ENCODE data around the gene PAFAH1B2.

The PAFAH1B2 gene

DNA sequence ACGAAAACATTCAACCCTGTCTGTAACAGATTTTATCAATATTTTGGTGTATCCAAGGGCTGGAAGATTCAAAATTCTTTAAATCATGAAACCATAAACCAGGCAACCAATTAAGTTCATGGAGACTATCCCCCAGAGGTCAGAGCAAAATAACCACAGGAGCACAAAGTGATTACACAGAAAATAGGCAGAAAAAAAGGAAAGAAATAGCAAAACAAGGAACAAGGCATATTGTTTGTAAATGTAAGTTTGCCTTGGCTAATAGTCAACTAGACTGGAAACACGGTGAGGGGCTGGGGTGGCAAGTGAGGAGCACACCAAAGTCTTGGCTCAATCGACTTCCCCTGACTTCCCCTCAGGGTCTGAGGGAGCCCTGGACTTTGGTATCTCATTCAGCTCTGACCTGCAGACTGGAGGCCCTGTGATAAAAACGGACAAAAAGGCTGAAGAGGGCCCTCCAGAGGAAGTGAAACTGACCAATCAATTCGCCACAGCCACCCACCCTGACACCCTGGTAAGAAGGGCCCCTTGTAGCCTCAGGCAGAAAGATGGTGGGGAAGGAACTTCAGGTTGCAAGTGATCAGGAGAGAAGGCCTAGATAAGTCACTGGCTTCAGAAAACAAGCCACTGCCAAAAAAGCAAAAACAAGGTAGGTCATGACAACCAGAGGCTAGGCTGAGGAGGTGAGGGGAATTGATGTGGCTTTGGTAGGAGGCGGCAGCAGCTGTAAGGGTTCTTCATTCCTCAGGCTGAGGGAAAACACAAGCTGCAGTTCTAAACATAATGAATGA is 47.7 kb upstream of the PAFAH1B2 start:
- no peak overlapping the region for H2AFZ ChIP-seq (ENCODE audit: low read length)
- DNase-seq (ENCODE audit: low spot score): no peak
- H4K91ac ChIP-seq (ENCODE audit: low read depth, low read length, poor library complexity): no peak overlapping the region
- H2BK5ac ChIP-seq (ENCODE audit: low read length): no peak overlapping the region
- H3K23ac ChIP-seq (ENCODE audit: low read depth, low read length, poor library complexity): no peak overlapping the region
- H3K9ac ChIP-seq (ENCODE audit: low read depth, low read length, poor library complexity): no peak overlapping the region
- H3K4me3 ChIP-seq (ENCODE audit: low read length in 2 of 2): peak overlapping the region; percentile 33 to 84
- H3K27me3 ChIP-seq (ENCODE audit: control insufficient read depth in 3 of 3, insufficient read depth in 3 of 3, low read depth in 1 of 3, low read length in 3 of 3): no peaks in the 10 kb centered on the region
- no peak overlapping the region for H4K8ac ChIP-seq (ENCODE audit: low read depth, low read length)
- H3K18ac ChIP-seq (ENCODE audit: low read length): no peak overlapping the region
- peaks cover 0 to 3% of the 10 kb centered on the region in 2 donors for H3K36me3 ChIP-seq (replicated peaks in 1 of 2; ENCODE audit: control insufficient read depth in 2 of 2, insufficient read depth in 2 of 2, low read length in 2 of 2)
- H2BK12ac ChIP-seq (ENCODE audit: low read length): no peak overlapping the region
- H3K27ac ChIP-seq (replicated peaks; ENCODE audit: low read length): no peak overlapping the region
- H3K4ac ChIP-seq (ENCODE audit: low read length): no peak overlapping the region
- no peak overlapping the region for H3K14ac ChIP-seq (ENCODE audit: low read length)
- H3K4me2 ChIP-seq (ENCODE audit: insufficient read depth, low read length, poor library complexity, severe bottlenecking): peak overlapping the region; percentile 67
- H3K9me3 ChIP-seq (replicated peaks in 1 of 2; ENCODE audit: control insufficient read depth in 2 of 2, insufficient read depth in 1 of 2, low read depth in 1 of 2, low read length in 2 of 2): peaks cover 0 to 2% of the 10 kb centered on the region in 2 donors
- no peak overlapping the region for H2BK15ac ChIP-seq (ENCODE audit: low read length)
- peaks cover 6% of the 10 kb centered on the region for H3K79me1 ChIP-seq (ENCODE audit: low read depth, low read length)
- no peak overlapping the region for H2AK5ac ChIP-seq (ENCODE audit: low read depth, low read length)
- WGBS, 2 donors (ENCODE audit: extremely low coverage in 2 of 2, insufficient read length in 2 of 2, insufficient replicate concordance in 1 of 2): no CpG with 5 or more reads among the region's 6 CpGs
- H2BK120ac ChIP-seq (ENCODE audit: low read depth, low read length): no peak overlapping the region
- H3K4me1 ChIP-seq (ENCODE audit: control insufficient read depth in 2 of 2, insufficient read depth in 1 of 2, low read depth in 1 of 2, low read length in 2 of 2): peaks cover 22 to 41% of the 10 kb centered on the region in 2 donors

DNA sequence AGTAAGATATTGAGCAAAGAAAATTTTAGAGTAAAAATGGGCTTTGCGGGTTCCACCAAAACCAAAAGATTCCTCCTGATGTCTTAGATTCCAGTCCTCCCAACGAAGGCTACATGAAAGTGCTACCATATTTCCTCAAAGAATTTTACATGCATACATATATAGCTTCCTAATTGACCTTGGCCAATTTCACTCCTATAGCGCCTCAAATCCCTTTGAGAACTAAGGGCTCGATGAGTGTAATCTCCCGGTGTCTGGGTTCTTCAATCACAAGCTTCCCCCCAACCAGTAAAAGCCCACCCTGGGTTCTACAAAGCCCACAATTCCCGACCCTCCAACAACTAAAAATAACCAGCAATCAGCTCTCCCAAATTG is 47.1 kb upstream of the PAFAH1B2 start:
- WGBS, 2 donors (ENCODE audit: extremely low coverage in 2 of 2, insufficient read length in 2 of 2, insufficient replicate concordance in 1 of 2): no CpG with 5 or more reads among the region's 6 CpGs
- H3K9ac ChIP-seq (ENCODE audit: low read depth, low read length, poor library complexity): no peak overlapping the region
- no peak overlapping the region for H2BK5ac ChIP-seq (ENCODE audit: low read length)
- peak overlapping the region; percentile 67 for H3K4me2 ChIP-seq (ENCODE audit: insufficient read depth, low read length, poor library complexity, severe bottlenecking)
- H3K27me3 ChIP-seq (ENCODE audit: control insufficient read depth in 3 of 3, insufficient read depth in 3 of 3, low read depth in 1 of 3, low read length in 3 of 3): no peaks in the 10 kb centered on the region
- H3K14ac ChIP-seq (ENCODE audit: low read length): no peak overlapping the region
- peaks cover 6% of the 10 kb centered on the region for H3K79me1 ChIP-seq (ENCODE audit: low read depth, low read length)
- H3K27ac ChIP-seq (replicated peaks; ENCODE audit: low read length): no peak overlapping the region
- H3K4me1 ChIP-seq (ENCODE audit: control insufficient read depth in 2 of 2, insufficient read depth in 1 of 2, low read depth in 1 of 2, low read length in 2 of 2): peaks cover 22 to 41% of the 10 kb centered on the region in 2 donors
- no peak overlapping the region for H4K8ac ChIP-seq (ENCODE audit: low read depth, low read length)
- no peak overlapping the region for H3K23ac ChIP-seq (ENCODE audit: low read depth, low read length, poor library complexity)
- H2AK5ac ChIP-seq (ENCODE audit: low read depth, low read length): no peak overlapping the region
- peaks cover 0 to 2% of the 10 kb centered on the region in 2 donors for H3K36me3 ChIP-seq (replicated peaks in 1 of 2; ENCODE audit: control insufficient read depth in 2 of 2, insufficient read depth in 2 of 2, low read length in 2 of 2)
- no peak overlapping the region for H3K18ac ChIP-seq (ENCODE audit: low read length)
- peak overlapping the region; percentile 84 to 99 for H3K4me3 ChIP-seq (ENCODE audit: low read length in 2 of 2)
- H2BK120ac ChIP-seq (ENCODE audit: low read depth, low read length): no peak overlapping the region
- peaks cover 0 to 1% of the 10 kb centered on the region in 2 donors for H3K9me3 ChIP-seq (replicated peaks in 1 of 2; ENCODE audit: control insufficient read depth in 2 of 2, insufficient read depth in 1 of 2, low read depth in 1 of 2, low read length in 2 of 2)
- no peak overlapping the region for H3K4ac ChIP-seq (ENCODE audit: low read length)
- H2BK12ac ChIP-seq (ENCODE audit: low read length): no peak overlapping the region
- no peak overlapping the region for H4K91ac ChIP-seq (ENCODE audit: low read depth, low read length, poor library complexity)
- no peak for DNase-seq (ENCODE audit: low spot score)
- H2AFZ ChIP-seq (ENCODE audit: low read length): peak overlapping the region; percentile 92
- H2BK15ac ChIP-seq (ENCODE audit: low read length): no peak overlapping the region

DNA sequence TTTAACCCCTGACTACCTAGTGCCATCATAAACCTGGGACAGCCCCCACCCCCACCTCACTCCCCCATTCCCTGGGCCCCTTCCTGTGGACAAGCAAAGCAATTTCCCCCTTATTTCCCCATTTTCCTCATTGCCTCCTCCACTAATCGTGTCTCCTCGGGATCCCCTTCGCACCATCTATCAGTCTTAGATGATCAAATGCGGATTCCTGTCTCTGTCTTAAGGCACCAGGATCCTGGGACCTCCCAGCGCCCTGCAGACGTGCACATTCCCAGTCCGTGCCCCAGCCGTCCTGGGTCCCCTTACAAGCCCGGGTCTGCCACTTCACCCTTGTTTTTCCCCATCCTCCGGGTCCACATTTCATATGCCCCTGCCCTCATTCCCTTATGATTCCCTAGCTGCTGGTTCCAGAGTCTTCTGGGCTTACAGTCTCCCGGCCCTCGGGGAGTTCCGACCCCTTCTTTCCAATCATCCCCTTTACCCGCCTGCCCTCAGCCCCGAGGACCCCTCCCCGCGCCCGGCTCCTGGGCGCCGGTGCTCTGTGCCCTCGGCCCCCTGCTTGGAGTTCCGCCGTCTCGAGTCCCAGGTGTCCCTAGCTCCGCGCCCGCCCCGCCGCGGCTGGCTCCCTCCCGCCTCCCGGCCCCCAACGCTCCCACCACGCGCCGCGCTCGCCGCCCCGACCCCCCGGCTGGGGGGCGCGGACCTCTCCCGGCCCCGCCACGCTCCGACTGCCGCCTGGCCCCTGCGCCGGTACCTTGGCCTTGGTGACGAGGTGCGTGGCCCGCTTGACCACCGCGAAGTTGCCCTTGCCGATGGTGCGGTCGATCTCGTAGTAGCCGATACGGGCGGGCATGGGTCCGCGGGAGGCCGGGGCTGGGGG is 46.5 kb upstream of the PAFAH1B2 start:
- H3K9me3 ChIP-seq (replicated peaks in 1 of 2; ENCODE audit: control insufficient read depth in 2 of 2, insufficient read depth in 1 of 2, low read depth in 1 of 2, low read length in 2 of 2): no peaks in the 10 kb centered on the region
- no peaks in the 10 kb centered on the region for H3K27me3 ChIP-seq (ENCODE audit: control insufficient read depth in 3 of 3, insufficient read depth in 3 of 3, low read depth in 1 of 3, low read length in 3 of 3)
- peak overlapping the region; percentile 91 for H2BK5ac ChIP-seq (ENCODE audit: low read length)
- H3K18ac ChIP-seq (ENCODE audit: low read length): peak overlapping the region; percentile 97
- peak overlapping the region; percentile 67 for H3K4me2 ChIP-seq (ENCODE audit: insufficient read depth, low read length, poor library complexity, severe bottlenecking)
- H3K4me3 ChIP-seq (ENCODE audit: low read length in 2 of 2): peak overlapping the region; percentile 84 to 99
- H3K23ac ChIP-seq (ENCODE audit: low read depth, low read length, poor library complexity): peak overlapping the region; percentile 75
- peak overlapping the region; percentile 92 for H2AFZ ChIP-seq (ENCODE audit: low read length)
- H2BK12ac ChIP-seq (ENCODE audit: low read length): peak overlapping the region; percentile 67
- no peak overlapping the region for H4K91ac ChIP-seq (ENCODE audit: low read depth, low read length, poor library complexity)
- H3K27ac ChIP-seq (replicated peaks; ENCODE audit: low read length): peak overlapping the region; percentile 45
- H3K4ac ChIP-seq (ENCODE audit: low read length): peak overlapping the region; percentile 70
- H2BK120ac ChIP-seq (ENCODE audit: low read depth, low read length): no peak overlapping the region
- H3K9ac ChIP-seq (ENCODE audit: low read depth, low read length, poor library complexity): peak overlapping the region; percentile 99
- H2BK15ac ChIP-seq (ENCODE audit: low read length): peak overlapping the region; percentile 25
- H3K14ac ChIP-seq (ENCODE audit: low read length): peak overlapping the region; percentile 91
- no CpG with 5 or more reads among the region's 65 CpGs for WGBS, 2 donors (ENCODE audit: extremely low coverage in 2 of 2, insufficient read length in 2 of 2, insufficient replicate concordance in 1 of 2)
- no peak overlapping the region for H4K8ac ChIP-seq (ENCODE audit: low read depth, low read length)
- peak overlapping the region; percentile 68 for H2AK5ac ChIP-seq (ENCODE audit: low read depth, low read length)
- H3K79me1 ChIP-seq (ENCODE audit: low read depth, low read length): peaks cover 5% of the 10 kb centered on the region
- DNase-seq (ENCODE audit: low spot score): no peak
- H3K4me1 ChIP-seq (ENCODE audit: control insufficient read depth in 2 of 2, insufficient read depth in 1 of 2, low read depth in 1 of 2, low read length in 2 of 2): peaks cover 22 to 41% of the 10 kb centered on the region in 2 donors
- no peaks in the 10 kb centered on the region for H3K36me3 ChIP-seq (replicated peaks in 1 of 2; ENCODE audit: control insufficient read depth in 2 of 2, insufficient read depth in 2 of 2, low read length in 2 of 2)

Measured in neuronal stem cell (in vitro differentiated cells).